GM21381 (cell line): Measurements from ENCODE around the gene LOXL1.

Source experiments
- ATAC-seq: cut with Tn5 transposase; IDR thresholded peaks from one replicate; pipeline ENCODE4 v1.9.1; 2021; ENCODE audit warnings: mild to moderate bottlenecking, moderate library complexity; ENCODE audit not compliant: unreplicated experiment

Gene LOXL1

GRCh38 chr15:73926219-73927002 is at the start of gene LOXL1:
TSS of gene LOXL1 (plus strand) at chr15:73926462. CDS start at chr15:73926784, 322 bp downstream.
- ATAC-seq = no peak

GRCh38 chr15:73879426-73879825 is 46.8 kb upstream of the LOXL1 start:
- ATAC-seq = no peak

- no peak for ATAC-seq
These were observed 44.5 kb upstream of the LOXL1 start for GRCh38 chr15:73881579-73882320.

GRCh38 chr15:73882761-73883419 is 43.4 kb upstream of the LOXL1 start:
- ATAC-seq = no peak

- ATAC-seq = no peak
These were observed 42.1 kb upstream of the LOXL1 start for GRCh38 chr15:73884159-73884558.

- ATAC-seq = no peak
These were observed 40.1 kb upstream of the LOXL1 start for GRCh38 chr15:73885954-73886700.

- ATAC-seq = no peak
These were observed 39.4 kb upstream of the LOXL1 start for GRCh38 chr15:73886717-73887345.

- no peak for ATAC-seq
These were observed 38.8 kb upstream of the LOXL1 start for GRCh38 chr15:73887481-73887880.

- ATAC-seq = no peak
These were observed 37.8 kb upstream of the LOXL1 start for GRCh38 chr15:73888224-73889041.

- no peak for ATAC-seq
These were observed 37.1 kb upstream of the LOXL1 start for GRCh38 chr15:73889053-73889761.

- ATAC-seq = no peak
These were observed 36.5 kb upstream of the LOXL1 start for GRCh38 chr15:73889762-73890124.

- no peak for ATAC-seq
These were observed 34.6 kb upstream of the LOXL1 start for GRCh38 chr15:73891328-73892315.

- ATAC-seq = no peak
These were observed 33.6 kb upstream of the LOXL1 start for GRCh38 chr15:73892446-73893226.

- ATAC-seq = no peak
These were observed 32.0 kb upstream of the LOXL1 start for GRCh38 chr15:73894133-73894814.

GRCh38 chr15:73897441-73898261 is 28.6 kb upstream of the LOXL1 start:
- no peak for ATAC-seq
